GM12878 (cell line): ENCODE measurements around the gene PTGR2. TPM values are rescaled to one million over a fixed set of nuclear protein-coding genes. Genes with fewer than 3 reads are reported as not detected.

Source experiments
- ATAC-seq: fragments of 200-7000 bp; cut with Tn5 transposase; 3 replicates; pipeline ENCODE4 v1.9.1; 2020; ENCODE audit warnings: mild to moderate bottlenecking, moderate library complexity
- BruUV-seq: library from RNA; stranded (reverse); fragments of 400-500 nt; replicated peaks from 2 replicates; lab custom pipeline; 2021; lab: Mats Ljungman, UMichigan
- CTCF ChIA-PET: fragments of 300-600 bp; sonication (Branson Sonifier 250); formaldehyde crosslinking; extraction: SDS; loops from one replicate; lab custom pipeline; 2021; ENCODE audit warnings: inconsistent platforms; lab: Yijun Ruan, JAX
- POLR2A ChIA-PET: fragments of 350-600 bp; formaldehyde crosslinking; extraction: SDS; loops from one replicate; lab custom pipeline; 2021; ENCODE audit warnings: inconsistent platforms; lab: Charles Lee
- RAD21 ChIA-PET: fragments of 300-600 bp; sonication (Branson Sonifier 250); formaldehyde crosslinking; loops from one replicate; lab custom pipeline; 2023; ENCODE audit warnings: antibody characterized with exemption; ENCODE audit not compliant: unreplicated experiment; lab: Charles Lee
- SMC1A ChIA-PET: fragments of 300-600 bp; sonication (Branson Sonifier 250); formaldehyde crosslinking; loops from one replicate; lab custom pipeline; 2023; ENCODE audit not compliant: unreplicated experiment, uncharacterized antibody; lab: Charles Lee
- DNase-seq: peaks from one replicate; pipeline ENCODE4 v3.0.0-alpha.2; 2011; ENCODE audit warnings: low read depth, low spot score
- FAIRE-seq: peaks from 3 replicates; lab custom pipeline; 2011; peaks lifted over from hg19 to GRCh38; lab: Jason Lieb, UNC
- H2AFZ ChIP-seq: 2 replicates; pipeline ENCODE4 v1.6.0; 2011; ENCODE audit warnings: low read depth, low read length, control low read depth; ENCODE audit not compliant: control insufficient read depth
- H3K27ac ChIP-seq: 2 replicates; pipeline ENCODE4 v1.5.1; 2011; ENCODE audit warnings: control low read depth; ENCODE audit not compliant: control insufficient read depth, insufficient read depth
- H3K27me3 ChIP-seq, 2 experiments: replicated peaks in 1 of 2; 2 replicates each; pipeline versions ENCODE4 v1.6.0 to v1.6.1; 2011; ENCODE audit warnings: low read length in 1 of 2; ENCODE audit not compliant: control insufficient read depth in 2 of 2, insufficient read depth in 2 of 2
- H3K36me3 ChIP-seq, 2 experiments: 2 replicates each; pipeline ENCODE4 v1.5.1; 2011; ENCODE audit warnings: low read length in 1 of 2; ENCODE audit not compliant: control insufficient read depth in 2 of 2, insufficient read depth in 2 of 2
- H3K4me1 ChIP-seq: 2 replicates; pipeline ENCODE4 v1.6.1; 2011; ENCODE audit warnings: mild to moderate bottlenecking, low read length, moderate library complexity, mixed read lengths; ENCODE audit not compliant: control insufficient read depth, insufficient read depth
- H3K4me2 ChIP-seq: 2 replicates; pipeline ENCODE4 v1.6.0; 2011; ENCODE audit warnings: control low read depth; ENCODE audit not compliant: control insufficient read depth, insufficient read depth
- H3K4me3 ChIP-seq: fragments of 200-600 bp; sonication (generic); 2 replicates; pipeline ENCODE4 v1.5.1; 2016
- H3K79me2 ChIP-seq: 2 replicates; pipeline ENCODE4 v1.6.0; 2011; ENCODE audit warnings: low read length; ENCODE audit not compliant: control insufficient read depth, insufficient read depth
- H3K9ac ChIP-seq: 2 replicates; pipeline ENCODE4 v1.8.0; 2011; ENCODE audit warnings: low read length, control low read depth, mixed read lengths; ENCODE audit not compliant: control insufficient read depth, insufficient read depth
- H3K9me3 ChIP-seq: replicated peaks from 3 replicates; pipeline ENCODE4 v1.5.1; 2011; ENCODE audit warnings: mild to moderate bottlenecking, low read length; ENCODE audit not compliant: control insufficient read depth, insufficient read depth
- H4K20me1 ChIP-seq: 2 replicates; pipeline ENCODE4 v1.6.0; 2011; ENCODE audit not compliant: control insufficient read depth, insufficient read depth
- EP300 ChIP-seq, 2 experiments: fragments of 150-350 bp in 1 of 2; IDR thresholded peaks; 2 replicates each; pipeline ENCODE4 v1.6.1; 2011 to 2012; ENCODE audit warnings: low read depth in 2 of 2, low read length in 2 of 2, borderline replicate concordance in 1 of 2, improper control_type of control experiment in 1 of 2, inconsistent platforms in 1 of 2; ENCODE audit not compliant: control insufficient read depth in 1 of 2
- IKZF1 ChIP-seq: fragments of 450-650 bp; conservative IDR thresholded peaks from 2 replicates; pipeline ENCODE4 v1.6.1; 2017; ENCODE audit warnings: antibody characterized with exemption, mild to moderate bottlenecking
- SIN3A ChIP-seq: IDR thresholded peaks from 2 replicates; pipeline ENCODE4 v1.6.1; 2012; ENCODE audit warnings: low read depth, low read length, improper control_type of control experiment
- WGBS: methylation state at CpG from one replicate; pipeline ENCODE4 v1.1.6; 2016; ENCODE audit warnings: low lambda C conversion rate; ENCODE audit not compliant: insufficient replicate concordance, insufficient coverage; ENCODE audit errors: missing lambda C conversion rate; 5-methylcytosine and 5-hydroxymethylcytosine counted together
- in situ Hi-C: fragments of 300-500 bp; cut with MboI; formaldehyde crosslinking; loops from 9 replicates; pipeline ENCODE4 v1.14.3; 2018; ENCODE audit warnings: mixed read lengths
- intact Hi-C: fragments of 100-400 bp; cut with micrococcal nuclease; formaldehyde crosslinking; loops from one replicate; pipeline ENCODE4 v1.14.2; 2022; ENCODE audit not compliant: unreplicated experiment
- polyA plus RNA-seq, 11 experiments: library from polyadenylated mRNA; depleted of rRNA in 4 of 11; unstranded in 6 of 11; stranded (reverse) in 5 of 11; fragments of >200 nt; fragmentation: Nextera tagmentation in 4 of 11; fragmentation: Illumina TruSeq in 1 of 11; extraction: Ambion mirVana in 4 of 11; extraction: Trizol in 1 of 11; gene quantifications; 1 replicate in 1 of 11; 2 replicates in 10 of 11; pipeline versions ENCODE4 v1.2.1 to v1.2.3, GENCODE V29; 2011 to 2016; ENCODE audit warnings: inconsistent platforms in 2 of 11, missing spikeins in 2 of 11, low read depth in 1 of 11
- total RNA-seq, 4 experiments: library from RNA; depleted of rRNA in 3 of 4; stranded (reverse); fragments of >200 nt in 3 of 4; fragmentation: Illumina TruSeq in 1 of 4; extraction: Trizol in 1 of 4; gene quantifications; 2 replicates each; pipeline versions ENCODE4 v1.2.1 to v1.2.3, GENCODE V29; 2013 to 2021
- TF ChIP-seq, protein P1 (sequence below): IDR thresholded peaks from 2 replicates; pipeline ENCODE4 v1.6.1; 2011; ENCODE audit warnings: borderline replicate concordance, low read depth, mild to moderate bottlenecking, moderate library complexity, low read length; ENCODE audit not compliant: insufficient read depth, poor library complexity, severe bottlenecking

PTGR2 gene
- total and polyA plus RNA-seq, 10 of the 15 experiments (the other 5 are each of a cell fraction or from before 2014, with no cell fraction given), result 3.3 to 12.8 (median 8.4) TPM

DNA sequence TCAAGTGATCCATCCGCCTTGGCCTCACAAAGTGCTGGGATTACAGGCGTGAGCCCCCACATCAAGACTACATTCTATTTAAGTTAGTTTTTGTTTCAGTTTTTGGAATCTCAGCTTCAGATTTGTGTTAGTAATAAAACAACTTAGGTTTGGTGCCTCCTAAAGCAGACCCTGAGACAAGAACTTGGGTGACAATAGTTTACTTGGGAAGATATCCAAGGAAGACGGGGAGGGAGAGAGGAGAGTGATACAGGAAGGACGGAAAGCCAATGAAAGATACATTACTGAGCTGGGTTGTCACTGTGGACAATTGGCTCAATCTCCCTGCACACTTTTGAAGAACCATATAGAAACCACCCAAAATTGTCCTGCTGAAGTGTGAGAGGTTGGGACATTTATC, 22.6 kb upstream of the PTGR2 start:
- no peaks in the 10 kb centered on the region for H3K9me3 ChIP-seq
- no peak overlapping the region for H3K4me3 ChIP-seq
- ChIA-PET POLR2A (interaction anchor here (0.5 to 2.0 kb wide), 3 partner anchors 72 to 257 kb away, joined by 3 to 5 read pairs (median 5); no protein-coding TSS in a partner anchor), RAD21 (interaction anchor here (1.0 to 3.9 kb wide), 9 partner anchors 22 to 260 kb away, joined by 3 to 14 read pairs (median 4); partner anchors contain the start of genes ACOT2 and PTGR2), CTCF (interaction anchor here (0.6 to 15.7 kb wide), 12 partner anchors 12 to 320 kb away, joined by 3 to 288 read pairs (median 4); partner anchors contain the start of genes COQ6, FAM161B and PTGR2), SMC1A (interaction anchor here (1.0 to 10.7 kb wide), 11 partner anchors 22 to 326 kb away, joined by 3 to 155 read pairs (median 5); partner anchors contain the start of gene PTGR2)
- FAIRE-seq, result no peak
- no peaks in the 10 kb centered on the region; the same call in 1 of the 2 replicates for H3K79me2 ChIP-seq
- H2AFZ ChIP-seq, result no peak overlapping the region; the same call in 1 of the 2 replicates
- no peak for DNase-seq
- TF ChIP-seq IKZF1 (0 out of 2 replicates have a peak, but pooled peaks have one; percentile 3), EP300 (IDR thresholded peaks at IDR 0.05; ENCODE audit: borderline replicate concordance in 1 of 2, control insufficient read depth in 1 of 2, low read depth in 2 of 2, low read length in 2 of 2) (no peak), SIN3A (no peak)
- TF ChIP-seq, protein P1, sequence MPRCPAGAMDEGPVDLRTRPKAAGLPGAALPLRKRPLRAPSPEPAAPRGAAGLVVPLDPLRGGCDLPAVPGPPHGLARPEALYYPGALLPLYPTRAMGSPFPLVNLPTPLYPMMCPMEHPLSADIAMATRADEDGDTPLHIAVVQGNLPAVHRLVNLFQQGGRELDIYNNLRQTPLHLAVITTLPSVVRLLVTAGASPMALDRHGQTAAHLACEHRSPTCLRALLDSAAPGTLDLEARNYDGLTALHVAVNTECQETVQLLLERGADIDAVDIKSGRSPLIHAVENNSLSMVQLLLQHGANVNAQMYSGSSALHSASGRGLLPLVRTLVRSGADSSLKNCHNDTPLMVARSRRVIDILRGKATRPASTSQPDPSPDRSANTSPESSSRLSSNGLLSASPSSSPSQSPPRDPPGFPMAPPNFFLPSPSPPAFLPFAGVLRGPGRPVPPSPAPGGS, result no peak
- H3K4me1 ChIP-seq, result peaks cover 11% of the 10 kb centered on the region
- ATAC-seq, result no peak
- 96% methylated on average over 4 of the region's 4 CpGs for WGBS
- no peaks in the 10 kb centered on the region for H4K20me1 ChIP-seq
- H3K9ac ChIP-seq, result no peak overlapping the region
- in situ Hi-C loops (loop anchor here (5.0 kb wide), 1 partner anchor 87 kb away; no protein-coding TSS in a partner anchor), intact Hi-C loops (loop anchor here (5.0 kb wide), 1 partner anchor 42 kb away; no protein-coding TSS in a partner anchor)
- no TSS peak for BruUV-seq
- H3K4me2 ChIP-seq, result no peak overlapping the region
- H3K27me3 ChIP-seq, result no peaks in the 10 kb centered on the region
- no peaks in the 10 kb centered on the region for H3K36me3 ChIP-seq
- H3K27ac ChIP-seq, result no peak overlapping the region
